ENCODE measurements around the gene CCDC92.

CCDC92 gene

GRCh38 chr12:123891516-123892179, 81.0 kb downstream of the CCDC92 start:
- DNase-seq (ENCODE audit: low read depth in 3 of 3, low spot score in 1 of 3) = no peak

GRCh38 chr12:123891011-123891410, 81.6 kb downstream of the CCDC92 start:
- no peak for DNase-seq (ENCODE audit: low read depth in 3 of 3, low spot score in 1 of 3)

GRCh38 chr12:123890536-123890902, 82.1 kb downstream of the CCDC92 start:
- DNase-seq (ENCODE audit: low read depth in 3 of 3, low spot score in 1 of 3) = no peak

GRCh38 chr12:123889848-123890535, 82.6 kb downstream of the CCDC92 start:
- DNase-seq (ENCODE audit: low read depth in 3 of 3, low spot score in 1 of 3) = no peak

GRCh38 chr12:123888989-123889388, 83.6 kb downstream of the CCDC92 start:
- DNase-seq (ENCODE audit: low read depth in 3 of 3, low spot score in 1 of 3) = no peak

- DNase-seq (ENCODE audit: low read depth in 3 of 3, low spot score in 1 of 3) = no peak
Measured at GRCh38 chr12:123886931-123887582, 85.6 kb downstream of the CCDC92 start.

- DNase-seq (ENCODE audit: low read depth in 3 of 3, low spot score in 1 of 3) = no peak
Measured at GRCh38 chr12:123886258-123886657, 86.4 kb downstream of the CCDC92 start.

Measured in stimulated activated CD4-positive, alpha-beta T cell treated with anti-CD3 and anti-CD28 coated beads, TNF-alpha, amount 100 ng/mL, for 1 hour (primary cell).